Measurements from ENCODE around the gene ILF2. TPM values are rescaled to one million over a fixed set of nuclear protein-coding genes. Genes with fewer than 3 reads are reported as not detected.

The ILF2 gene
- total and polyA plus RNA-seq, 2 of the 13 experiments (the other 11 are each of a cell fraction or from before 2014, with no cell fraction given), result 292 to 366 TPM

- TF ChIP-seq PRDM15 (CRISPR knock-in tag; IDR thresholded peaks at IDR 0.05) (no peak), ZSCAN21 (CRISPR knock-in tag; IDR thresholded peaks at IDR 0.05; ENCODE audit: borderline replicate concordance) (0 out of 2 replicates have a peak, but pooled peaks have one; percentile 24), ZNF275 (CRISPR knock-in tag; IDR thresholded peaks at IDR 0.05; ENCODE audit: borderline replicate concordance) (no peak), TFDP2 (CRISPR knock-in tag; IDR thresholded peaks at IDR 0.05) (peak; percentile 28; the same call in 1 of the 2 replicates), ZFAT (CRISPR knock-in tag; conservative IDR thresholded peaks at IDR 0.05) (no peak), NAIF1 (CRISPR knock-in tag; IDR thresholded peaks at IDR 0.05; ENCODE audit: borderline replicate concordance) (peak; percentile 79; the same call in 1 of the 2 replicates), JUN (CRISPR knock-in tag; IDR thresholded peaks at IDR 0.05) (no peak), FLYWCH1 (CRISPR knock-in tag; IDR thresholded peaks at IDR 0.05) (no peak)
These were observed 43.7 kb downstream of the ILF2 start, which contains the start of gene S100A13 (continued) for GRCh38 chr1:153626904-153627714.
